ENCODE results near the gene GORASP2.

- TF ChIP-seq POLR2A (IDR thresholded peaks at IDR 0.05), result no peak
- TF ChIP-seq CTCF (IDR thresholded peaks at IDR 0.05 in 4 of 5, conservative IDR thresholded peaks at IDR 0.05 in 1 of 5), result no peak
Observed at GRCh38 chr2:170972296-170973224, 43.5 kb downstream of the GORASP2 start.

Data from gastrocnemius medialis (tissue), 4 donors.